ENCODE data around the gene DNPH1. TPM values are rescaled to one million over a fixed set of nuclear protein-coding genes. Genes with fewer than 3 reads are reported as not detected.
A peak's percentile ranks its signal among the peaks of the same experiment; 100 is the strongest.

The DNPH1 gene
- total RNA-seq, 2 donors from 2014 or later, result 15.0 to 32.5 TPM

DNA sequence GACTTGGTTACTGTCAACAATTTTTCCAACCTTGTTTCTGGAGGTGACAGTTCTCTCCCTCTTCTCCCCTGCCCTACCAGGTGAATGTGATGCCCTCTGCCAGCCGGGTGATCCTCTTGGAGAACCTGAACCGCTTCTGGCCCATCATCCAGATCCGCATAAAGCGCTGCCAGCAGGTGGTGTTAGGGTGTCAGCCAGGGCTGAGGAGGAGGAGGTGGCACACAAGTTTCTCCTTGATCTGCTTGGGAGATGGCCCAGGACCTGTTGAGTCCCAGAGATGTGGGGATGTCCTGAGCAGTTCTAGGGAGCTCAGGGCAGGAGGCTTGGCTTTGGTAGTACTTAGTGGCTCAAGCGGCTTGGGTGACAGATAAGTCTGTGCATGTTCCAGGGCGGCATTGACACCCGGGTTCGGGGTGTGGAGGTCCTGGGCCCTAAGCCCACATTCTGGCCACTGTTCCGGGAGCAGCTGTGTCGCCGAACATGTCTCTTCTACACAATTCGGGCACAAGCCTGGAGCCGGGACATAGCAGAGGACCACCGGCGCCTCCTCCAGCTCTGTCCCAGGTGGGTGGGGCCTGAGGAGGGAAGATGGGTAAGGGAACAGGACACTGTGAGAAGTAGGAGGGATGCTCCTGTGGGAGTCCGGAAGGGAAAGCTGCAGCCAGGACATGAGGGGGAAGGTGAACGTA is 26.1 kb downstream of the DNPH1 start:
- no peaks in the 10 kb centered on the region for H3K27me3 Mint-ChIP-seq
- H3K36me3 Mint-ChIP-seq, result peaks cover 5% of the 10 kb centered on the region
- H3K9me3 Mint-ChIP-seq, result no peaks in the 10 kb centered on the region
- H3K27ac Mint-ChIP-seq, result no peak overlapping the region
- no peak for DNase-seq (ENCODE audit: low spot score)
- H3K4me1 Mint-ChIP-seq (ENCODE audit: low read depth in 2 of 2), result no peaks in the 10 kb centered on the region
- ATAC-seq, result no peak
- no peak overlapping the region for H3K4me3 Mint-ChIP-seq

DNA sequence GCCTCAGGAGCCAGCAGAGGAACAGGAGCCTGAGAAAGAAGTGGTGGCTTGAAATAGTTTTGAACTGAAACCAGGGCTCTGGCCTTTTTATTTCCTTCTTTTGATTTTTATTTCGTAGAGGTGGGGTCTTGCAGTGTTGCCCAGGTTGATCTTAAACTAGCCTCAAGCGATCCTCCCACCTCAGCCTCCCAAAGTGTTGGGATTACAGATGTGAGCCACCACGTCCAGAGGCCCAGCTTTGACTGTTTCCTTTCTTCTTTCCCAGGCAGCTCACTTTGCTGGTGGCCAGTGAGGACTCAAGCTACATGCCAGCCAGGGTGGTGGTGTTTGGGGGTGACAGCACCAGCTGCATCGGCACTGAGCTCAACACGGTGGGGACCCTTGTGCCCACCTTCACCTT is 26.8 kb downstream of the DNPH1 start:
- no peaks in the 10 kb centered on the region for H3K9me3 Mint-ChIP-seq
- no peaks in the 10 kb centered on the region for H3K27me3 Mint-ChIP-seq
- no peak for DNase-seq (ENCODE audit: low spot score)
- peaks cover 5% of the 10 kb centered on the region for H3K36me3 Mint-ChIP-seq
- no peak for ATAC-seq
- no peaks in the 10 kb centered on the region for H3K4me1 Mint-ChIP-seq (ENCODE audit: low read depth in 2 of 2)
- H3K4me3 Mint-ChIP-seq, result no peak overlapping the region
- H3K27ac Mint-ChIP-seq, result no peak overlapping the region

GRCh38 chr6:43200541-43200940 is 28.7 kb downstream of the DNPH1 start:
- H3K36me3 Mint-ChIP-seq, result peaks cover 11% of the 10 kb centered on the region
- H3K4me1 Mint-ChIP-seq (ENCODE audit: low read depth in 2 of 2), result peaks cover 0 to 4% of the 10 kb centered on the region in 2 donors
- no peak overlapping the region for H3K4me3 Mint-ChIP-seq
- DNase-seq (ENCODE audit: low spot score) (no peak), ATAC-seq (no peak)
- no peaks in the 10 kb centered on the region for H3K27me3 Mint-ChIP-seq
- peak overlapping the region in 1 of 2 donors; percentile 51 for H3K27ac Mint-ChIP-seq
- H3K9me3 Mint-ChIP-seq, result no peaks in the 10 kb centered on the region

DNA sequence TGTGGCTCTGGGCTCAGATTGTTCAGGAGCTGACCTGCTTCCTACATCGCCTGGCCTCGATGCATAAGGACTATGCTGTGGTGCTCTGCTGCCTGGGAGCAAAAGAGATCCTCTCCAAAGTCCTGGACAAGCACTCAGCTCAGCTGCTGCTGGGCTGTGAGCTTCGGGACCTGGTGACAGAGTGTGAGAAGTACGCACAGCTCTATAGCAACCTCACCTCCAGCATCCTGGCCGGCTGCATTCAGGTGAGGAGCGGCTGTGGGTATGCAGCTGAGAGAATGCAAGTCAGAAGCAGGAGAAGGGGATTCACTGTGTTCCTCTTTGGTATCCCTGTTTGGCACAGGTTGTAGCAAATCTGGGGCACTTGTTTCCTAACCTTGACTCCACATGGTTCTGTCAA is 29.4 kb downstream of the DNPH1 start:
- DNase-seq (ENCODE audit: low spot score) (no peak), ATAC-seq (no peak)
- no peaks in the 10 kb centered on the region for H3K9me3 Mint-ChIP-seq
- peaks cover 15% of the 10 kb centered on the region for H3K36me3 Mint-ChIP-seq
- no peak overlapping the region for H3K27ac Mint-ChIP-seq
- H3K4me3 Mint-ChIP-seq, result no peak overlapping the region
- peaks cover 0 to 4% of the 10 kb centered on the region in 2 donors for H3K4me1 Mint-ChIP-seq (ENCODE audit: low read depth in 2 of 2)
- no peaks in the 10 kb centered on the region for H3K27me3 Mint-ChIP-seq

GRCh38 chr6:43196337-43196736 is 32.9 kb downstream of the DNPH1 start:
- H3K27me3 Mint-ChIP-seq, result no peaks in the 10 kb centered on the region
- ATAC-seq (no peak), DNase-seq (ENCODE audit: low spot score) (no peak)
- no peaks in the 10 kb centered on the region for H3K9me3 Mint-ChIP-seq
- peaks cover 0 to 4% of the 10 kb centered on the region in 2 donors for H3K4me1 Mint-ChIP-seq (ENCODE audit: low read depth in 2 of 2)
- H3K36me3 Mint-ChIP-seq, result peaks cover 23% of the 10 kb centered on the region
- peak overlapping the region in 1 of 2 donors; percentile 23 for H3K27ac Mint-ChIP-seq
- no peak overlapping the region for H3K4me3 Mint-ChIP-seq

DNA sequence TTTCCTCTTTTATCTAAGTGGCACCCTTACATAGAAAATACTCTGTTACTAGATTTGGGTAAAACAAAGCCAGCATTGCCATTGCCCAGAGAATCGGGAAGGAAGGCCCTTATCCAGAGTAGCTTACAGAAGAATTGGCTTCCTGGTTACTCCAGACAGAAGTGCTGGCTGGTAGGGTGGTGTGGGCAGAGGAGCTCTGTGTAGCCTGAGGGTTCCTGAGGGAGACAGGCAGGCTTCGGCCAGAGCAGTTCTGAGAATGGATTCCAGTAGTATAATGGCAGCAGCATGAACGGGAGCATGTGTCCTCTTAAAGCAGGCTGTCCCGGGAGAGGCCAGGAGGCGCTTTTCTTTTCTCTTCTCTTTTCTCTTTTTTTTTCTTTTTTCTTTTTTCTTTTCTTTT is 35.4 kb downstream of the DNPH1 start:
- ATAC-seq (no peak), DNase-seq (ENCODE audit: low spot score) (no peak)
- no peaks in the 10 kb centered on the region for H3K27me3 Mint-ChIP-seq
- H3K36me3 Mint-ChIP-seq, result peaks cover 18% of the 10 kb centered on the region
- peaks cover 0 to 7% of the 10 kb centered on the region in 2 donors for H3K4me1 Mint-ChIP-seq (ENCODE audit: low read depth in 2 of 2)
- H3K9me3 Mint-ChIP-seq, result no peaks in the 10 kb centered on the region
- no peak overlapping the region for H3K4me3 Mint-ChIP-seq
- H3K27ac Mint-ChIP-seq, result no peak overlapping the region

DNA sequence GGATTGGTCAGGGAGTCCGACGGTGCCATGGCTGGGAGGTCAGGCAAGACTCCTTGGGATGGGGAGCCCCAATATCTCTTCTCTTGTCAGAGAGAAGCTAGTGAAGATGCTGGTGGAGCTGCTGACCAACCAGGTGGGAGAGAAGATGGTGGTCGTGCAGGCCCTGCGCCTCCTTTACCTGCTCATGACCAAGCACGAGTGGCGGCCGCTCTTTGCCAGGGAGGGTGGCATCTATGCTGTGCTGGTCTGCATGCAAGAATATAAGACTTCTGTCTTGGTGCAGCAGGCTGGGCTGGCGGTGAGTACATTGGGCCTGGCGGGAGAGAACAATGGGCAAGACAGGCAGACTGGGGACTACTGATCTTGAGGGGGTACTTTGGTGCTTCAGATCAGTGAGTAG is 36.4 kb downstream of the DNPH1 start:
- H3K4me1 Mint-ChIP-seq (ENCODE audit: low read depth in 2 of 2), result peaks cover 0 to 7% of the 10 kb centered on the region in 2 donors
- H3K9me3 Mint-ChIP-seq, result no peaks in the 10 kb centered on the region
- H3K27ac Mint-ChIP-seq, result no peak overlapping the region
- DNase-seq (ENCODE audit: low spot score), result no peak
- ATAC-seq, result no peak
- H3K4me3 Mint-ChIP-seq, result no peak overlapping the region
- peaks cover 18% of the 10 kb centered on the region for H3K36me3 Mint-ChIP-seq
- no peaks in the 10 kb centered on the region for H3K27me3 Mint-ChIP-seq

GRCh38 chr6:43189776-43190304 is 39.4 kb downstream of the DNPH1 start:
- Mint-ChIP-seq H3K27ac (no peak overlapping the region), H3K4me1 (ENCODE audit: low read depth in 2 of 2) (peaks cover 6 to 8% of the 10 kb centered on the region in 2 donors), H3K36me3 (peaks cover 8% of the 10 kb centered on the region), H3K4me3 (no peak overlapping the region), H3K9me3 (no peaks in the 10 kb centered on the region), H3K27me3 (no peaks in the 10 kb centered on the region)
- ATAC-seq (no peak), DNase-seq (ENCODE audit: low spot score) (no peak)

GRCh38 chr6:43188426-43188825 is 40.9 kb downstream of the DNPH1 start:
- Mint-ChIP-seq H3K27me3 (no peaks in the 10 kb centered on the region), H3K4me3 (no peak overlapping the region), H3K36me3 (peaks cover 6% of the 10 kb centered on the region), H3K9me3 (no peaks in the 10 kb centered on the region), H3K4me1 (ENCODE audit: low read depth in 2 of 2) (peaks cover 15 to 20% of the 10 kb centered on the region in 2 donors), H3K27ac (no peak overlapping the region)
- no peak for ATAC-seq
- no peak for DNase-seq (ENCODE audit: low spot score)

GRCh38 chr6:43187821-43188220 is 41.5 kb downstream of the DNPH1 start:
- H3K36me3 Mint-ChIP-seq, result peaks cover 2% of the 10 kb centered on the region

DNA sequence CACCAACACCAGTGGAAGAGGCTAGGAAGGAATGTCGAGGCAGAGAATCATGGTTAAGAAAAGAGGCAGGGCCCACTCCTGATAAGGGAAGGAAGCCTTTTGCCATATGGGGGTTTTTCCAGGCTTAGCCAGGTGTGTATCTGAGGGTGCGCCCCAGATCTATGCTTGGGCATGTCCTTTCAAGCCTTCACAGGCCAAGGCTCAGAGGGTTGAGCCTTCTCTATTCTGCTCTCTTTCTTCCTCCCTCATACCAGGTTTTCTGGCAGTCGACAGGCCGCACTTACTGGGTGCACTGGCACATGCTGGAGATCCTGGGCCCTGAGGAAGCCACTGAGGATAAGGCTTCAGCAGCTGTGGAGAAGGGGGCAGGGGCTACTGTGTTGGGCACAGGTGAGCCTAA is 42.6 kb downstream of the DNPH1 start:
- Mint-ChIP-seq H3K4me3 (no peak overlapping the region), H3K4me1 (ENCODE audit: low read depth in 2 of 2) (peaks cover 26 to 32% of the 10 kb centered on the region in 2 donors), H3K9me3 (no peaks in the 10 kb centered on the region), H3K27ac (no peak overlapping the region), H3K36me3 (peaks cover 7% of the 10 kb centered on the region), H3K27me3 (no peaks in the 10 kb centered on the region)
- ATAC-seq, result no peak
- DNase-seq (ENCODE audit: low spot score), result no peak

More at GRCh38 chr6:43187821-43188220, 41.5 kb downstream of the DNPH1 start:
- Mint-ChIP-seq H3K27ac (no peak overlapping the region), H3K4me1 (ENCODE audit: low read depth in 2 of 2) (peaks cover 21 to 26% of the 10 kb centered on the region in 2 donors), H3K4me3 (no peak overlapping the region), H3K9me3 (no peaks in the 10 kb centered on the region), H3K27me3 (no peaks in the 10 kb centered on the region)
- DNase-seq (ENCODE audit: low spot score), result no peak
- ATAC-seq, result no peak

DNA sequence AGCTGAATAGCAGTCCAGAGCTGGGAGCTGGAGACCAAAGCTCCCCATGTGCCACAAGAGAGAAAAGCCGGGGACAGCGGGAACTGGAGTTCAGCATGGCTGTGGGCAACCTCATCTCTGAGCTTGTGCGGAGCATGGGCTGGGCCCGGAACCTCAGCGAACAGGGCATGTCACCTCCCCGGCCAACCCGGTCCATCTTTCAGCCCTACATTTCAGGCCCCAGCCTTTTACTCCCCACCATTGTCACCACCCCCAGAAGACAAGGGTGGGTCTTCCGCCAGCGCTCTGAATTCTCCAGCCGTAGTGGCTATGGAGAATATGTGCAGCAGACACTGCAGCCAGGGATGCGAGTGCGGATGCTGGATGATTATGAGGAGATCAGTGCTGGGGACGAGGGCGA is 43.3 kb downstream of the DNPH1 start:
- DNase-seq (ENCODE audit: low spot score) (no peak), ATAC-seq (no peak)
- Mint-ChIP-seq H3K27ac (no peak overlapping the region), H3K27me3 (no peaks in the 10 kb centered on the region), H3K4me1 (ENCODE audit: low read depth in 2 of 2) (peaks cover 32 to 38% of the 10 kb centered on the region in 2 donors), H3K4me3 (no peak overlapping the region), H3K36me3 (peaks cover 7% of the 10 kb centered on the region), H3K9me3 (no peaks in the 10 kb centered on the region)

- Mint-ChIP-seq H3K4me3 (no peak overlapping the region), H3K9me3 (no peaks in the 10 kb centered on the region), H3K4me1 (ENCODE audit: low read depth in 2 of 2) (peaks cover 30 to 41% of the 10 kb centered on the region in 2 donors), H3K27me3 (no peaks in the 10 kb centered on the region), H3K36me3 (peaks cover 7% of the 10 kb centered on the region), H3K27ac (peak overlapping the region in 1 of 2 donors; percentile 13)
- ATAC-seq, result no peak
- no peak for DNase-seq (ENCODE audit: low spot score)
These were observed 43.8 kb downstream of the DNPH1 start for GRCh38 chr6:43185391-43185985.

GRCh38 chr6:43184268-43184985 is 44.9 kb downstream of the DNPH1 start:
- H3K4me3 Mint-ChIP-seq, result peak overlapping the region; percentile 99
- H3K36me3 Mint-ChIP-seq, result peaks cover 7% of the 10 kb centered on the region
- H3K4me1 Mint-ChIP-seq (ENCODE audit: low read depth in 2 of 2), result peaks cover 30 to 41% of the 10 kb centered on the region in 2 donors

More at GRCh38 chr6:43184268-43184985, 44.9 kb downstream of the DNPH1 start:
- DNase-seq (ENCODE audit: low spot score), result no peak
- ATAC-seq, result no peak
- H3K27ac Mint-ChIP-seq, result peak overlapping the region in 1 of 2 donors; percentile 15
- H3K27me3 Mint-ChIP-seq, result no peaks in the 10 kb centered on the region
- no peaks in the 10 kb centered on the region for H3K9me3 Mint-ChIP-seq
